ENCODE data around the gene CBX4. TPM values are rescaled to one million over a fixed set of nuclear protein-coding genes. Genes with fewer than 3 reads are reported as not detected.
A peak's percentile ranks its signal among the peaks of the same experiment; 100 is the strongest.

The CBX4 gene
- polyA plus RNA-seq, 12 donors: 5.1 to 19.2 (median 7.3) TPM; not detected in 1

- no peak for DNase-seq
Observed at GRCh38 chr17:79802039-79802735, 37.1 kb downstream of the CBX4 start.

- no peak for DNase-seq
Observed at GRCh38 chr17:79801156-79802038, 37.8 kb downstream of the CBX4 start.

GRCh38 chr17:79800325-79801155, 38.7 kb downstream of the CBX4 start:
- DNase-seq: no peak

- DNase-seq: no peak
Observed at GRCh38 chr17:79799538-79800324, 39.5 kb downstream of the CBX4 start.

- DNase-seq: no peak
Observed at GRCh38 chr17:79799174-79799537, 40.1 kb downstream of the CBX4 start.

- DNase-seq: peak; percentile 72
Observed at GRCh38 chr17:79798299-79799173, 40.7 kb downstream of the CBX4 start.

- no peak for DNase-seq
Observed at GRCh38 chr17:79797492-79798298, 41.5 kb downstream of the CBX4 start.

GRCh38 chr17:79796763-79797491, 42.3 kb downstream of the CBX4 start, which contains the start of gene CBX8:
TSS of gene CBX8 (minus strand) at chr17:79797077. CDS start at chr17:79796998, 79 bp downstream.
- DNase-seq: peak; percentile 100

GRCh38 chr17:79796444-79796762, 42.8 kb downstream of the CBX4 start:
- no peak for DNase-seq

- DNase-seq: no peak
Observed at GRCh38 chr17:79795795-79796443, 43.3 kb downstream of the CBX4 start.

GRCh38 chr17:79794659-79795511, 44.4 kb downstream of the CBX4 start:
- no peak for DNase-seq

- no peak for DNase-seq
Observed at GRCh38 chr17:79793924-79794304, 45.3 kb downstream of the CBX4 start.

- DNase-seq: no peak
Observed at GRCh38 chr17:79792984-79793923, 46.0 kb downstream of the CBX4 start.

- DNase-seq: no peak
Observed at GRCh38 chr17:79792341-79792871, 46.8 kb downstream of the CBX4 start.

GRCh38 chr17:79791735-79792161, 47.5 kb downstream of the CBX4 start:
- no peak for DNase-seq
